Measurements from ENCODE around the gene TCF3. TPM values are rescaled to one million over a fixed set of nuclear protein-coding genes. Genes with fewer than 3 reads are reported as not detected.
"Not testable (repeated sequence)": the region's sequence is repeated elsewhere in the genome, so short reads cannot be mapped to it uniquely, and the experiment has no call there.

The TCF3 gene
- total RNA-seq, 1 experiment from 2014 or later, result 304 TPM

DNA sequence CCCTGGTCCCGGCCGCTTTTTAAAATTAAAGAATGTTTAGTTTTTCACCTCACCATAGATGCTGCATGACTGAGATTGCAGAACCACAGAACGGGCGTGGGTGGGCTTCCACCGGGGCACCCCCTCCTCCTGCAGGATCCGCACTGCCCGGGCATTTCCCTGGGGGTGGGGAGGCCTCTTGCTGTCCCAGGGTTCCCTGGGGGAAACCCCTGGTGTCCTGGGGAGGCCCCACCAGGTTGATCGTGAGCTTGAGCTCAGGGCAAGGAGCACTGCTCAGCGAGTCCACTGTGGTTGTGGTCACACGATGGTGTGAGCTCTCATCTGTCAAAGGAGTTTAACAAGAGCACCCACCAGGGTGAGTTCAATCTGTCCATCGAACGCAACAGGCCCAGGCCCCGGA, 11.4 kb upstream of the TCF3 start:
- Histone ChIP-seq H4K20me1 (ENCODE audit: control insufficient read depth, insufficient read depth, insufficient read length) (no peaks in the 10 kb centered on the region), H3K79me1 (ENCODE audit: insufficient read depth, low read depth, low read length, poor library complexity, severe bottlenecking) (no peaks in the 10 kb centered on the region), H2AFZ (ENCODE audit: low read length) (no peak overlapping the region), H3K79me2 (ENCODE audit: insufficient read depth, low read length) (no peaks in the 10 kb centered on the region), H3K27me3 (ENCODE audit: insufficient read depth, low read length) (peaks cover 10% of the 10 kb centered on the region; the same call in 1 of the 2 replicates), H2BK20ac (ENCODE audit: low read depth, low read length, poor library complexity, severe bottlenecking) (no peak overlapping the region), H2BK5ac (ENCODE audit: insufficient read length, low read length) (no peak overlapping the region), H4K8ac (replicated peaks; ENCODE audit: insufficient read length, low read depth, low read length) (no peak overlapping the region), H3K23ac (ENCODE audit: insufficient read length, low read depth, low read length) (no peak overlapping the region), H2BK120ac (ENCODE audit: low read depth, low read length, poor library complexity, severe bottlenecking) (no peak overlapping the region), H2BK12ac (ENCODE audit: insufficient read length, low read depth, low read length) (no peak overlapping the region), H3K14ac (ENCODE audit: insufficient read depth, low read length) (no peak overlapping the region), H3K9me3 (ENCODE audit: control insufficient read depth, low read depth, low read length) (no peaks in the 10 kb centered on the region), H3K23me2 (ENCODE audit: insufficient read length, low read depth, low read length, poor library complexity, severe bottlenecking) (peaks cover 5% of the 10 kb centered on the region), H3K56ac (ENCODE audit: insufficient read length, low read depth, low read length) (no peak overlapping the region), H2BK15ac (ENCODE audit: low read depth, low read length) (no peak overlapping the region), H4K5ac (ENCODE audit: insufficient read length, low read depth, low read length) (no peak overlapping the region), H3T11ph (ENCODE audit: low read length) (no peak overlapping the region), H2AK5ac (ENCODE audit: insufficient read length, low read length) (no peak overlapping the region), H3K27ac (ENCODE audit: insufficient read length, low read depth, low read length) (no peak overlapping the region), H3K9ac (ENCODE audit: extremely low read depth, insufficient read length, low read length) (no peak overlapping the region), H3K4me1 (ENCODE audit: insufficient read depth, low read length) (no peaks in the 10 kb centered on the region; the same call in 1 of the 2 replicates), H3K18ac (ENCODE audit: insufficient read length, low read depth, low read length) (no peak overlapping the region), H3K4me2 (ENCODE audit: insufficient read depth, insufficient read length, low read length) (no peak overlapping the region), H4K91ac (ENCODE audit: insufficient read length, low read depth, low read length) (no peak overlapping the region), H3K4ac (ENCODE audit: low read depth, low read length) (no peak overlapping the region)
- WGBS (ENCODE audit: extremely low coverage, insufficient read length, low lambda C conversion rate), result no CpG with 5 or more reads among the region's 13 CpGs
- DNase-seq, result no peak
- Mint-ChIP-seq H3K27me3 (ENCODE audit: low read depth) (peaks cover 39% of the 10 kb centered on the region), H3K9me3 (peaks cover 7 to 9% of the 10 kb centered on the region in 2 experiments; a peak in 4 of 5 replicates), H3K4me1 (peaks cover 11 to 20% of the 10 kb centered on the region in 2 experiments), H3K27ac (no peak overlapping the region), H3K4me3 (no peak overlapping the region), H3K36me3 (ENCODE audit: insufficient read depth in 1 of 3, low read depth in 3 of 3) (peaks cover 0 to 5% (median 1%) of the 10 kb centered on the region in 3 experiments; a peak in 5 of 7 replicates)
- TF ChIP-seq, protein P1, sequence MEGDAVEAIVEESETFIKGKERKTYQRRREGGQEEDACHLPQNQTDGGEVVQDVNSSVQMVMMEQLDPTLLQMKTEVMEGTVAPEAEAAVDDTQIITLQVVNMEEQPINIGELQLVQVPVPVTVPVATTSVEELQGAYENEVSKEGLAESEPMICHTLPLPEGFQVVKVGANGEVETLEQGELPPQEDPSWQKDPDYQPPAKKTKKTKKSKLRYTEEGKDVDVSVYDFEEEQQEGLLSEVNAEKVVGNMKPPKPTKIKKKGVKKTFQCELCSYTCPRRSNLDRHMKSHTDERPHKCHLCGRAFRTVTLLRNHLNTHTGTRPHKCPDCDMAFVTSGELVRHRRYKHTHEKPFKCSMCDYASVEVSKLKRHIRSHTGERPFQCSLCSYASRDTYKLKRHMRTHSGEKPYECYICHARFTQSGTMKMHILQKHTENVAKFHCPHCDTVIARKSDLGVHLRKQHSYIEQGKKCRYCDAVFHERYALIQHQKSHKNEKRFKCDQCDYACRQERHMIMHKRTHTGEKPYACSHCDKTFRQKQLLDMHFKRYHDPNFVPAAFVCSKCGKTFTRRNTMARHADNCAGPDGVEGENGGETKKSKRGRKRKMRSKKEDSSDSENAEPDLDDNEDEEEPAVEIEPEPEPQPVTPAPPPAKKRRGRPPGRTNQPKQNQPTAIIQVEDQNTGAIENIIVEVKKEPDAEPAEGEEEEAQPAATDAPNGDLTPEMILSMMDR (conservative IDR thresholded peaks at IDR 0.05), result no peak

DNA sequence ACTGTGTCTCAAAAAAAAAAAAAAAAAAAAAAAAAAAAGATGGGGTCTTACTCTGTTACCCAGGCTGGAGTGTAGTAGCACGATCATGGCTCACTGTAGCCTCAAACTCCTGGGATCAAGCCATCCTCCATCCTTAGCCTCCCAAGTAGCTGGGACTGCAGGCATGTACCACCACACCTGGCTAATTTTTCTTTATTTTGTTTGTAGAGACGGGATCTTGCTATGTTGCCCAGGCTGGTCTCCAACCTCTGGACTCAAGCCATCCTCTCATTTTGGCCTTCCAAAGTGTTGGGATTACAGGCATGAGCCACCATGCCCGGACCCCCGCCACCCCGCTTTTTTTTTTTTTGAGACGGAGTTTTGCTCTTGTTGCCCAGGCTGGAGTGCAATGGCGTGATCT, 10.8 kb upstream of the TCF3 start:
- no CpG with 5 or more reads among the region's 7 CpGs for WGBS (ENCODE audit: extremely low coverage, insufficient read length, low lambda C conversion rate)
- H2BK120ac ChIP-seq (ENCODE audit: low read depth, low read length, poor library complexity, severe bottlenecking); H2BK5ac ChIP-seq (ENCODE audit: insufficient read length, low read length); H3K56ac ChIP-seq (ENCODE audit: insufficient read length, low read depth, low read length); DNase-seq; H4K20me1 ChIP-seq (ENCODE audit: control insufficient read depth, insufficient read depth, insufficient read length); H3K27ac Mint-ChIP-seq; H4K5ac ChIP-seq (ENCODE audit: insufficient read length, low read depth, low read length); H3K36me3 Mint-ChIP-seq (ENCODE audit: insufficient read depth in 1 of 3, low read depth in 3 of 3); H2BK20ac ChIP-seq (ENCODE audit: low read depth, low read length, poor library complexity, severe bottlenecking); H3T11ph ChIP-seq (ENCODE audit: low read length); H3K9me3 ChIP-seq (ENCODE audit: control insufficient read depth, low read depth, low read length); H3K18ac ChIP-seq (ENCODE audit: insufficient read length, low read depth, low read length); H3K9me3 Mint-ChIP-seq; H3K4ac ChIP-seq (ENCODE audit: low read depth, low read length); H2AK5ac ChIP-seq (ENCODE audit: insufficient read length, low read length); H3K4me3 Mint-ChIP-seq; H3K9ac ChIP-seq (ENCODE audit: extremely low read depth, insufficient read length, low read length); H4K91ac ChIP-seq (ENCODE audit: insufficient read length, low read depth, low read length); H3K4me1 ChIP-seq (ENCODE audit: insufficient read depth, low read length); H3K14ac ChIP-seq (ENCODE audit: insufficient read depth, low read length); H2BK15ac ChIP-seq (ENCODE audit: low read depth, low read length); H3K79me1 ChIP-seq (ENCODE audit: insufficient read depth, low read depth, low read length, poor library complexity, severe bottlenecking); H2AFZ ChIP-seq (ENCODE audit: low read length); H4K8ac ChIP-seq (replicated peaks; ENCODE audit: insufficient read length, low read depth, low read length); H3K23me2 ChIP-seq (ENCODE audit: insufficient read length, low read depth, low read length, poor library complexity, severe bottlenecking); H3K23ac ChIP-seq (ENCODE audit: insufficient read length, low read depth, low read length); H3K4me2 ChIP-seq (ENCODE audit: insufficient read depth, insufficient read length, low read length); H3K27me3 ChIP-seq (ENCODE audit: insufficient read depth, low read length); H2BK12ac ChIP-seq (ENCODE audit: insufficient read length, low read depth, low read length); H3K79me2 ChIP-seq (ENCODE audit: insufficient read depth, low read length); H3K27ac ChIP-seq (ENCODE audit: insufficient read length, low read depth, low read length): not testable (repeated sequence)
- Mint-ChIP-seq H3K27me3 (ENCODE audit: low read depth) (peaks cover 35% of the 10 kb centered on the region), H3K4me1 (peaks cover 7 to 21% of the 10 kb centered on the region in 2 experiments)

Measured in H9 (cell line).